HG02840 (cell line): ENCODE results near the gene TGFB2.
"Not testable (repeated sequence)": the region's sequence is repeated elsewhere in the genome, so short reads cannot be mapped to it uniquely, and the experiment has no call there.

Source experiments
- ATAC-seq: cut with Tn5 transposase; IDR thresholded peaks from one replicate; pipeline ENCODE4 v1.9.1; 2021; ENCODE audit warnings: mild to moderate bottlenecking, moderate library complexity, moderate number of reproducible peaks; ENCODE audit not compliant: unreplicated experiment, low FRiP score

Gene TGFB2

DNA sequence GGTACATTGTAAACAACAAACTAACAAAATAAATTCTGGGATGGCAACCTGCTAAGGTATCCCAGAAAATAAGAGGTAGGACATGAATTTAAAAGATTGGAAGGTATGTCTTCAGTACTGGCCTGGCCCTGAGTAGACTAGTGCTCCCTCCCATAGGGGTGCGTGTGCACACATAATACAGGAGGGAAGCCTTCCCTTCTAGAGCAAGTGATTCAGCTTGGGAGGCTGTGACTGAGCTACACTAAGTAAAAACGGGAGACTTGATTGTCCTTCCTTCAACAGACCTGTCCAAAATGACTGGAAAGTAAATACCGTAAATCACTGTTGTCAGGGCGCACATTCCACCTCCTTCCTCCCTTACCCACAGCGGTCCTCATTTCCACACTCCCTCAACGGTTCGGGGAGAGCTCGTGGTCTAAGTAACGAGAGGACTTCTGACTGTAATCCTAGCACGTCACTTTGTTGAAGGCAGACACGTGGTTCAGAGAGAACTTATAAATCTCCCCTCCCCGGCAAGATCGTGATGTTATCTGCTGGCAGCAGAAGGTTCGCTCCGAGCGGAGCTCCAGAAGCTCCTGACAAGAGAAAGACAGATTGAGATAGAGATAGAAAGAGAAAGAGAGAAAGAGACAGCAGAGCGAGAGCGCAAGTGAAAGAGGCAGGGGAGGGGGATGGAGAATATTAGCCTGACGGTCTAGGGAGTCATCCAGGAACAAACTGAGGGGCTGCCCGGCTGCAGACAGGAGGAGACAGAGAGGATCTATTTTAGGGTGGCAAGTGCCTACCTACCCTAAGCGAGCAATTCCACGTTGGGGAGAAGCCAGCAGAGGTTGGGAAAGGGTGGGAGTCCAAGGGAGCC is at the start of gene TGFB2:
TGFB2 (plus strand) TSS at position 523 of the 859 bp plus-strand sequence. CDS start 1,366 bp downstream, outside the sequence.
- ATAC-seq: peak; percentile 43

GRCh38 chr1:218296162-218296561 is 49.0 kb upstream of the TGFB2 start:
- ATAC-seq: no peak

GRCh38 chr1:218297461-218297860 is 47.7 kb upstream of the TGFB2 start:
- ATAC-seq: no peak

GRCh38 chr1:218297867-218298266 is 47.3 kb upstream of the TGFB2 start:
- ATAC-seq: no peak

DNA sequence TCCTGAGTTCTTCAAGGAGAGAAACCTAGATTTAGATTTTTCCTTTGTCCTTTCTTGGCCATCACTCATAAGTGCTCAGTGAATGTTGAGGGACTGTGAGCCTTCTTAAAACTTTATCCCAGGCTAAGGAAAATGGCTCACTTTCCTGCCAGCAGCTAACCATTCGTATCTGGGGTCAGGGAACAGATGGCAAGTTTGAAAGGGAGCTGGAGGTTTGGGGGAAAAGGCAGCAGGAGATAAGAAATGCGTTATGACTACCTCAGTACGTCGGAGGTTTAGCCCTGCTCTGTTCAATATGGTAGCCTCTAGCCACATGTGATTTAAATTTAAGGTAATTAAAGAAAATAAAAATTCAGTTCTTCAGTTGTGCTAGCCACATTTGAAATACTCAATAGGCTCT is 46.7 kb upstream of the TGFB2 start:
- no peak for ATAC-seq

GRCh38 chr1:218299416-218299815 is 45.7 kb upstream of the TGFB2 start:
- ATAC-seq: no peak

DNA sequence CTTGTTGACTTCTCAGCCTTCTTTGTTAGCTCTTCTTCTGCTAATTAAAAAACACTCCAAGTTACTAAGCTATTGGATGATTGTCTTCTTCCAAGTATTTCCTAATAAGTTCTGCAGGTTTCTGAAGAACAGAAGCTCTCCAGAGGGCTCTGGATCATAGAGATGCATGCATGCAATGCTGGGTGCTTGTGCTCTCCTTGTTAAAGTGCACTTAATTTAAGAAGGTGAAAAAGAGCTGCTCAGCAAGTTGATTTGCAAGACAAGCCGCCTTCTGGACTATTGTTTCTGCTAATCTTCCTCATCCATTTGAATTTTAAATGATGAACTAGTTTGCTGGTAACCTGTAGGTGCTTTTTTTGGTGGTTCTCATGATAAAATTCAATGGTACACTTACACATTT is 43.9 kb upstream of the TGFB2 start:
- ATAC-seq: no peak

DNA sequence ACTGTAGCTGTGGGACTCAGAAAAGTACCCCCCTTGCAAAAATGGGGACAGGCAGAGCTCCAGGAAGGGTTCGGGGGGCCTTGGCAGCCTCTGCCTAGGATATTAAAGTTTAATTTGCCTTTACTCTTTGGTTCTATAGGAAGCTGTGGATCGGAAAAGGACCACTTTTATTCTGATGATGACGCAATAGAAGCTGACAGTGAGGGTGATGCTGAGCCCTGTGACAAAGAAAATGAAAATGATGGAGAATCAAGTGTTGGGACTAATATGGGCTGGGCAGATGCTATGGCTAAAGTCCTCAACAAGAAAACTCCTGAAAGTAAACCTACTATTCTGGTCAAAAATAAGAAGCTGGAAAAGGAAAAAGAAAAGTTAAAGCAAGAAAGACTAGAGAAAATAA is 43.0 kb upstream of the TGFB2 start:
- ATAC-seq: no peak

DNA sequence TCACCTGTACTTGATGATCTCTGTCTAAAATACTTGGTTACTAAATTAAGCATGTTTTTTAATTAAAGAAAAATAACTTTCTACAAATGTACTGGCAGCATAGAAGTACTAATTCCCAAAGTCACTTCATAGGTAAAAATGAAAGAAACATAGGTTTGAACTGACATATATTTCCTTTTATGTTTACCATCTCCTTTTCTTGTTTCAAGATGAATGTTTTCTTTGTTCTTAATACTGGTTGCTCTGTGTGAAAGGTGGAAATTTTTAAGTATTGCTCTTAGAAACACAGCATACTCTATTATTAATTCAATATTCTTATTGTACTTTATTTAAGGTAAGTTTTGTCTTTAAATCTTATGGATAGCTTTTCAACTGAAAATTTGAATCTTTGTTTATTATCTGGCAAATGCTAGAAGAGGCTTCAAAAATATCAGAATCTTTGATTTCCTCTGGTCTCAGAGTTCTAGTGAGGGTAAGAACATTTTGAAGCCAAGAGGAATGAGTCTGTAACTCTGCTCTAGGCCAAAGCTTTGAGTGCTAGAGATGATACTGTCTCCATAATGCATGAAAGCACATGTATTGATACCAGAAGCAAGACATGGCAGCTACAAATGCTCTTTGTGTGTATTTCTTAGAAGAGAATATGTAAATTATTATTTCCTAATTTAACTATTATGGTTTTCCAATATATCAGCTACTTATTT is 41.8 kb upstream of the TGFB2 start:
- ATAC-seq: no peak

DNA sequence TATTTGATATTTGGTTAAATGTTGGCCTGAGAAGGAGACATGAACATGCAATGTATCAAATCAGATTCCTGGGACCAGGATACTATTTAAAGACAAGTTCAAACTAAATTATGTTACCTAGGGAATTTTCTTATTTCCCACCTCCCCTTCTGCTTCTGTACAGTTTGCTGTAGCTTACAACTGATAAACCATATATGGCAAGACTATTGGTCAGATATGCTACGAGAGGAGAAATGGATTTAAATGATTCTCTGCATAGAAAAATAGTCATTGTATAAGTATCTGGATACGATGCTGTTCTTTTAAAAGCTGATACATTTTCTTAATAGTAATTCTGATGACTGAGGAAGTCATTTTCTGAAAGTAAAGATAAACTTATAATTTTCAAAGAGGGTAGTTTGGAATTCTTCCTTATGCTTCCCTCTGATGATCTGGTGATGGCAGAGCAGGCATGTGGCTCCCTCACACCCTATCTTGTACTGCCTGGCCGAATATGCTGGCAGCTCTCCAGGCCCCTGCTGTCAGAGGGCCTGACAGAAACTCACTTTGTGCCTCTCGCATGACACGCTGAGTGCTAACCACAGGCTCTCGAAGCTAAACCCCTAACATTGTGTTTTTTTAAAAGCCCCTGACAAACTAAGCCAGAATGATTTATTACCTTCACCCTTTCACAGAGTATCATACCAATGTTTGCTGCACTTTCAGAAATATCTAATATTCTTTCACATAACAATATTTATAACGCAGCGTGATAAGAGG is 40.7 kb upstream of the TGFB2 start:
- no peak for ATAC-seq

GRCh38 chr1:218305472-218306064 is 39.6 kb upstream of the TGFB2 start:
- ATAC-seq: no peak

DNA sequence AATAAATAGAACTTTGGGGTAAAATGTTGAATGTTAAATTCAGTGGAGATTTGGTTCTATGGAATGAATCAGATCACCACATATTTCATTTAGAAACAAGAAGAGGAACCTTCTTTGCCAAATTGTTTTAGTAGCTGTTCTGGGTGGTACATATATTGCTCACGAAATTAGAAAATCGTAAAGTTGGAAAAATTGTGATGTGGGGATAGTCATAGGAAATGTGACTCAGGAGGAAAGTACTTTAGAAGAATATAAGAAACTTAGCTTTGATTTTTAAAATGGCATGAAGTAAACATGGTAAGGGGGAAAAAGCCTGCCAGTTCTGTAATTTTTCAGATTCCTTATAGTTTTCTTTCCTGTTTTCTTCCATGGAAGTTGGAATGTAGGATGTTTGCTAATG is 32.6 kb upstream of the TGFB2 start:
- ATAC-seq: no peak

DNA sequence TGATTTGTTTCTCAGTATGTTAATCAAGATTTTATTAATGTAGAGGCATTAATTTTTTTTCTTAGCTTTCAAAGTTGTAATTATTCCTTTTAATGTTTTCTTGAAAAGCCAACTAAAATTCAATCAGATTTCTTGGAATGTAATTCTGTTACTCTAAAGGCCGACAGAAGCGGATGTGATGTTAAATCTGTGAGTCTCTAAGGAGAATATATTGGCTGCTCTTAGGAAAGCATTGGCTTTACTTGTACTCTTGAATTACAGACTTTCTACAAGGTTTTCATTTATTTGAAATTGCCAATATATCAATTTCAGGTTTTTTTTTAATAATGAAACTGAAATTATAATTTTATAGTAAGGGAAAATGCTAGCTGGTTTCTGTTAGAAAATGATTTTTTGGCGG is 30.8 kb upstream of the TGFB2 start:
- no peak for ATAC-seq

DNA sequence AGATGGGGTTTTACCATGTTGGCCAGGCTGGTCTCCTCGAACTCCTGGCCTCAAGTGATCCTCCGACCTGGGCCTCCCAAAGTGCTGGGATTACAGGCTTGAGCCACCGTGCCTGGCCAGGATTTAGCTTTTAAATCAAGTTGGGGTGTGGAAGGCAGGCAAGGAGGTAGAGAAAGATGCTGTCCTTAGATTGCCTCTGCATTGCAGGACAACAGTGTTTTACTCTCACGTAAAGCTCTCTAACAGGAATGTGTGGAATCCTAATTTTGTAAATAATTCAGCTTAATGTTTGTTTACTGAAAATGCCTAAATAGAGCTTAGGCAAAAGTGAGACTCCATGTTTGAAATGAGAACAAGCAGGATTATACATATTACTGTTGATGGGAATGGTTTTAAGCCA is 29.5 kb upstream of the TGFB2 start:
- no peak for ATAC-seq

DNA sequence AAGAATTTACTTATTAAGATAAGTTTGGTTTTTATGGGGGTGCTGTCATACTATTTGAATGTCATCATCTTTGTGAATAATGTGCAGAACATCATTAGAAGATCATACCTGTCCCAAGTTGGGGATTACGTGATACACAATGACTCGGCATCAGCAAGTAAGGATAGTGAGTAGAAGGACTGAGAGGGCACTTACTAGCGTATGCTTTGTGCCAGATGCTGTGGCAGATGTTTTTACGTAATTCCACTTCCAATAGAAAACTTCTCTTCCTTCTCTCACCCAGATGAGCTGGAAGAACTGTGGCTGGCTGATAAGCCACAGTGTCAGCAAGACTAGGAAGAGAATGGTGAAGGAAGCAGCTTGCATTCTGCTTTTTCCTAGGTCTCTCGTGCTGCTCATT is 28.1 kb upstream of the TGFB2 start:
- ATAC-seq: no peak

- ATAC-seq: not testable (repeated sequence)
Observed at GRCh38 chr1:218320182-218320581, 25.0 kb upstream of the TGFB2 start.

DNA sequence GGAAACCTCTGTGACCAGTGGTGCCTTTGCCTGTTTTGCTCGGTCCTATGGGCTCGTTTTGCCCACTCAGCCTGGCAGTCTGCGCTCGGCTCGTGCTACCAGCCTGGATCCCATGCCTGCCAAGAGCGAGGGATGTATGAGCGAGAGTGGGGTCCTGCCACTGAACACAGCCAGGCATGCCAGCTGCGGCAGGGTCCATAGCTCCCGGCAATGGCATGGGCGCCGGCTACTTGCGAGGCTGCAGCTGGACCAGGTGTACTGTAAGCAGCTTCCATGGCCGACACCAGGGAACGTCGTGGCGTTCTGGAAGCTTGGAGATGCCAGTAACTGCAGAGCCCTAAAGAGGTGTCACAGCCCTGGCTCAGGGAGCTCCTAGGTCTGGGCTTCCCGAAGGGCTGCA is 22.4 kb upstream of the TGFB2 start:
- no peak for ATAC-seq

DNA sequence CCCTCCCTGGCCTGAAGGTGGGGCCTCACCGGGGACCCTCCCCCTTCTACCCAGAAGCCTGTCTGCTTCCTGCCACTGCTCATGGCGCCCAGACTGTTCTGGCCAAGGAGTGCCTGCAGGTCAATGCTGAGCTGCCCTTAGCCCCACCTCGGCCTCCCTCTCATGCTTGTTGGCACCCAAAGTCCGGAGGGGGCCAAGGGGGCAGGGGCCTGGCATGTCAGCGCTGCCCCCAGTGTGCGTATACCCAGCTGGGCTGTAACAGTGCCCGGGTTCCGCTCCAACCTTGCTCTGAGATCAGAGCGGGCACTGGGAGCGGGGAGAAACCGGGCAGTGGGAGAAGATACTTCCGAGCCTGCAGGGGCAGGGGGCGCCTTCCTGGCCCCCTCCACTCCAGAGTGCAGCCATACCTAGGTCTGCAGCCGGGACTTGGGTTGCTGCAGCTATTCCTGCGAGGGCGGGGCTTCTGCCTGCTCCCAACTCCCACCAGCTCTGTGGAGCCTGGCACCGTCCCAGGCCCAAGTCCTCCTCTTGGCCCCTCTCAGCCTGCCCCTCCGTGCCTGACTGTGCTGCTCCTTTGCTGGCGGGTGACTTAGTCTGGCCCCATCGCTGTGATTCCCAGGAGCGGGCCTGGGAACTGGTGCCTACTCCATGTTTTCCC is 21.4 kb upstream of the TGFB2 start:
- no peak for ATAC-seq

DNA sequence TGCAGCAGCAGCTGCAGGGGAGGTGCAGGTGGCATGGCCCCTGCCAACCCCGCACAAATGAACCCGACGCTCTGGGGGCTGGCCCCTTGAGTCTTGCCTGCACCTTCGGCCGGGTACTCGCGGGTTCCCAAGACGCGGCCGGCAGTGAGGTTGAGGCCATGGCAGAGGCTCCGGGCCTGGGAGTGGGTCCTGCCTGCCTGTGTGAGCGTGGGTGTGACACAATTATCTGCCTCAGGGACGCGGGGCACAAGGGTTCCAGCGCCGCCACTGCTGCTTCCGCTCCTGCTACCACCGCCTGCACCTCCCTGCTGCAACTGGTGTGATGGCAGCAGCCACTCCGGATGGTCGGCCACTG is 20.9 kb upstream of the TGFB2 start:
- no peak for ATAC-seq

DNA sequence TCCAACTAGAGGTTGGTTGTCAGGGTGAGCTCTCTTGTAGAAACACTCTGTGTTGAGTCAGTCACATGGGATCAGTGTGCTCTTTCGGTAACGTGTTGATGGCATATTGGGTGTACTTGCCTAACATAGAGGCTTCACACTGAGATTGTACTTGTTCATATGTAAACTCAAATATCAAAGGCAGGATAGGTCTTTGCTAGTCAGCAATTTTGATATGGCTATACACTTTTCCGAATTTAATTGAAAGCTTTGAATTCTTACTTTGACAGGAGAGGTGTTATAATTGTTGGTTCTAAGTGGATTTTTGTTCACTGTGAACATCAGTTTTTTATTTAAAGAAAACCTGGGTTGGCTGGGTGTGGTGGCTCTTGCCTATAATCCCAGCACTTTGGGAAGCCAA is 16.4 kb upstream of the TGFB2 start:
- no peak for ATAC-seq
